Activated T-cell treated with anti-CD3 and anti-CD28 coated beads, Interleukin-2, amount 50 U/mL, for 72 hours (primary cell): Measurements from ENCODE around the gene TRIM16. TPM values are rescaled to one million over a fixed set of nuclear protein-coding genes. Genes with fewer than 3 reads are reported as not detected.
"Not testable (repeated sequence)": the region's sequence is repeated elsewhere in the genome, so short reads cannot be mapped to it uniquely, and the experiment has no call there.

Source experiments
- ATAC-seq, 2 donors: fragments of 150-1000 bp; cut with Tn5 transposase; replicated peaks in 1 of 2; 2 replicates each; pipeline ENCODE4 v1.10.0; 2021; ENCODE audit warnings: moderate library complexity in 2 of 2, mild to moderate bottlenecking in 1 of 2
- DNase-seq, 2 donors: peaks; one replicate each; pipeline ENCODE4 v3.0.0; 2021 to 2022; ENCODE audit warnings: mixed read lengths in 1 of 2
- H3K27ac Mint-ChIP-seq: one replicate; pipeline ENCODE4 v1.8.0; 2022; ENCODE audit warnings: mild to moderate bottlenecking, moderate library complexity, mixed read lengths
- H3K27me3 Mint-ChIP-seq: one replicate; pipeline ENCODE4 v1.8.0; 2022; ENCODE audit warnings: low read depth, mixed read lengths
- H3K36me3 Mint-ChIP-seq, 2 donors: one replicate each; pipeline ENCODE4 v1.8.0; 2022; ENCODE audit warnings: mixed read lengths in 2 of 2, mild to moderate bottlenecking in 1 of 2; ENCODE audit not compliant: insufficient read depth in 2 of 2
- H3K4me1 Mint-ChIP-seq: one replicate; pipeline ENCODE4 v1.8.0; 2022; ENCODE audit warnings: low read depth, mixed read lengths
- H3K4me3 Mint-ChIP-seq, 2 donors: one replicate each; pipeline ENCODE4 v1.8.0; 2022; ENCODE audit warnings: mild to moderate bottlenecking in 2 of 2, mixed read lengths in 2 of 2, moderate library complexity in 2 of 2
- H3K9me3 Mint-ChIP-seq, 2 donors: one replicate each; pipeline ENCODE4 v1.8.0; 2022; ENCODE audit warnings: mixed read lengths in 2 of 2
- total RNA-seq, 2 donors: library from RNA; stranded (reverse); gene quantifications; one replicate each; pipeline ENCODE4 v1.2.3, GENCODE V29; 2022

The TRIM16 gene
- total RNA-seq, 2 donors from 2014 or later, result 20.8 to 23.7 TPM

DNA sequence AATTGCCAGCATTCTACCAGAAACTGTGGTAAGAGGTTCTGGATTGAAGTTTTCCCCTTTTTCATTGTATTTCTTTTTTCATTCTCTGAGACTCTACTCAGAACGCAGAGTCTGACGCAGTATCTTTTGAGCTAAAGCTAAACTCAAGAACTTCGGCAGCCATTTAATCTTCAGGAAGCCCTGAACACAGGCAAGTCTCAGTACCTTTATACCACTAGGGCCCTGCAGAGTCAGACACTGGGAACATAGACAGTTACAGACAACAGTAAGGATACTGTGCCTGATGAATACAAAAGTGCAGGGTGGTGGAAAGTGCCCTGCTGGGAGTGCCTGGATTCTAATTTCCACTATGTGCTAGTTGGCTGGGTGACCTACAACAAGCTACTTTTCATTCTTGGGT lies 976 bp downstream of the TRIM16 start:
- not testable (repeated sequence) for H3K27me3 Mint-ChIP-seq, ATAC-seq, DNase-seq, H3K9me3 Mint-ChIP-seq, H3K36me3 Mint-ChIP-seq
- Mint-ChIP-seq H3K27ac (peak overlapping the region; percentile 95), H3K4me1 (peaks cover 29% of the 10 kb centered on the region), H3K4me3 (peak overlapping the region; percentile 92 to 96)

DNA sequence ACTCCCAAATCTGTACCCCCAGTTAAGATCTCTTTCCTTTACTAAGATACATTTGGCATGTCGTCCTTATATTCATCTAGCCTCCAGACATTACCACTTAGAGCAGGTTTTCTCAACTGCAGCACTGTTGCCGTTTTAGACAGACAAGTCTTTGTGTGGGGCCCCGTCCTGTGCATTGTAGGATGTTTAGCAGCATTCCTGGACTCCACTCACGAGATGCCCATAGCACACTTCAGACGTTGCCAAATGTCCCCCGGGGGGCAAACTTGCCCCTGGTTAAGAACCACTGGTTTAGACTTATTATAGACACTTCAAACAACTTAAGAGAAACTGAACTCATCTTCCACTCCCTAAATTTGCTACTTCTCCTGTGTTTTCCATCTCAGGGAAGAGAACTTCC lies 8.1 kb downstream of the TRIM16 start:
- not testable (repeated sequence) for H3K27me3 Mint-ChIP-seq, DNase-seq, H3K27ac Mint-ChIP-seq, ATAC-seq, H3K36me3 Mint-ChIP-seq, H3K9me3 Mint-ChIP-seq, H3K4me1 Mint-ChIP-seq, H3K4me3 Mint-ChIP-seq

- not testable (repeated sequence) for H3K27ac Mint-ChIP-seq, H3K27me3 Mint-ChIP-seq, H3K4me1 Mint-ChIP-seq, DNase-seq, H3K4me3 Mint-ChIP-seq, H3K36me3 Mint-ChIP-seq, ATAC-seq, H3K9me3 Mint-ChIP-seq
These were observed 9.5 kb downstream of the TRIM16 start for GRCh38 chr17:15674640-15675039.

DNA sequence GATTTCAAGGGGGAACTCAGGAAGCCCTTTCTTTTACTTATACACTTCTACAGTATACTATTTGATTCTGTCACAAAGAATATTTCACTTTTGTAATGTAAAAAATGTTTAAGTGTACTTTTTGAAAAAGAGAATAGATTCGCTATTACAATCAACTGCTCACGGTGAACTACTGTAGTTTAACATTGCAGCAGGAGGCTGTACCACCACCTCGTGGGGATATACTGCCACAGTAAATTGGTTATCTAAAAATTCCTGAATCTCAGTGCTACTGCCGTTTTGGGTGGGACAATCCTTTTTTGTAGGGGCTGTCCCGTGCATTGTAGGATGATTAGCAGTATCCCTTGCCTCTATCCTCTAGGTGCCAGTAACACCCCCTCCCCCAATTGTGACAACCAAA lies 14.6 kb downstream of the TRIM16 start:
- H3K4me3 Mint-ChIP-seq, H3K4me1 Mint-ChIP-seq, H3K27ac Mint-ChIP-seq, DNase-seq, H3K9me3 Mint-ChIP-seq, ATAC-seq, H3K27me3 Mint-ChIP-seq: not testable (repeated sequence)
- H3K36me3 Mint-ChIP-seq, result peaks cover 3 to 12% of the 10 kb centered on the region in 2 donors

GRCh38 chr17:15663691-15664090 lies 20.4 kb downstream of the TRIM16 start:
- Mint-ChIP-seq H3K36me3 (peaks cover 4 to 14% of the 10 kb centered on the region in 2 donors), H3K27me3 (no peaks in the 10 kb centered on the region), H3K4me1 (no peaks in the 10 kb centered on the region), H3K4me3 (no peak overlapping the region), H3K9me3 (no peaks in the 10 kb centered on the region), H3K27ac (peak overlapping the region; percentile 42)
- DNase-seq (no peak), ATAC-seq (no peak)

GRCh38 chr17:15663176-15663575 lies 20.9 kb downstream of the TRIM16 start:
- no peaks in the 10 kb centered on the region for H3K27me3 Mint-ChIP-seq
- ATAC-seq (no peak), DNase-seq (no peak)
- peaks cover 4 to 10% of the 10 kb centered on the region in 2 donors for H3K36me3 Mint-ChIP-seq
- H3K4me3 Mint-ChIP-seq, result no peak overlapping the region
- no peak overlapping the region for H3K27ac Mint-ChIP-seq
- no peaks in the 10 kb centered on the region for H3K4me1 Mint-ChIP-seq
- no peaks in the 10 kb centered on the region for H3K9me3 Mint-ChIP-seq

DNA sequence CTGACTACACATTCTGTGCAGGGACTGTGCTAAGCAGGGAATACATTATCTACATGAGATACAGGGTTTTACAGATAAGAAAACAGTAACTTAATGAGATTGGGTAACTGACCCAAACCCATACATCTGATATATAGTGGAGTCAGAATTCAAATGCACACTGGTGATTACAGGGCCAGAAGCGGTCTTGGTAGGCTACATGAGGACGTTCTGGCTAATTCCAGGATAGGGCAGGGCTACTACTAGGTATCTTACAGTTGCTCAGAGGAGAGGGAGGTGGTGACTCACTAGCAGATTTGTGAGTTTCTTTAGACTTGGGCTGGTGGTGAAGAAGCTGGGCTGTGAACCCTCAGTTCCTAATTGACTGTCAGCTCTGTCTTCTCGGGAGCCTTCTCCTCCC lies 21.4 kb downstream of the TRIM16 start:
- ATAC-seq (no peak), DNase-seq (no peak)
- H3K4me3 Mint-ChIP-seq, result no peak overlapping the region
- peaks cover 4 to 7% of the 10 kb centered on the region in 2 donors for H3K36me3 Mint-ChIP-seq
- H3K4me1 Mint-ChIP-seq, result no peaks in the 10 kb centered on the region
- no peaks in the 10 kb centered on the region for H3K27me3 Mint-ChIP-seq
- no peaks in the 10 kb centered on the region for H3K9me3 Mint-ChIP-seq
- H3K27ac Mint-ChIP-seq, result no peak overlapping the region

DNA sequence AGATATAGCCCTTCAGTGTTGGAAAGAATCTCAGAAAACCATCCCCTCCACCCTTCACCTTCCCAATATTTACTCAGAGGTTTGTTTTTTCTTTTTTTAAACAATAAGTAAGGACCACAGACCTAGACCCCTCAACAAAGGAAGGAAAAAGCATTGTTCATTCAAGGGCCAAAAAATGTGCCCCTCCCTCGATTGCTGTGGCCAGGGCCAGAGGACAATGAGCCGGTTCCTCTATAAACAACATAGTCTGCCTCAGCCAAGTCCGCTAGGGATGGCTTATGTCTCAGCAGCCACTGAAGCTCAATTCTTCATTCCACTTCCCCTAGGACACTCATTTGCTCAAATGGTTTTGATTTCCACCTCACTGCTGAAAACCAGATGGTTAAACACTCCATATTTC lies 24.0 kb downstream of the TRIM16 start:
- peaks cover 3 to 4% of the 10 kb centered on the region in 2 donors for H3K36me3 Mint-ChIP-seq
- H3K27me3 Mint-ChIP-seq, result no peaks in the 10 kb centered on the region
- DNase-seq (no peak), ATAC-seq (no peak)
- no peak overlapping the region for H3K4me3 Mint-ChIP-seq
- H3K27ac Mint-ChIP-seq, result no peak overlapping the region
- no peaks in the 10 kb centered on the region for H3K4me1 Mint-ChIP-seq
- no peaks in the 10 kb centered on the region for H3K9me3 Mint-ChIP-seq

GRCh38 chr17:15659663-15660062 lies 24.4 kb downstream of the TRIM16 start:
- H3K9me3 Mint-ChIP-seq, result no peaks in the 10 kb centered on the region
- no peak overlapping the region for H3K4me3 Mint-ChIP-seq
- ATAC-seq, result no peak
- no peaks in the 10 kb centered on the region for H3K4me1 Mint-ChIP-seq
- H3K36me3 Mint-ChIP-seq, result peaks cover 3 to 4% of the 10 kb centered on the region in 2 donors
- no peak for DNase-seq
- H3K27ac Mint-ChIP-seq, result no peak overlapping the region
- no peaks in the 10 kb centered on the region for H3K27me3 Mint-ChIP-seq

- DNase-seq (no peak), ATAC-seq (no peak)
- Mint-ChIP-seq H3K9me3 (no peaks in the 10 kb centered on the region), H3K27ac (no peak overlapping the region), H3K36me3 (peaks cover 3 to 4% of the 10 kb centered on the region in 2 donors), H3K4me3 (no peak overlapping the region), H3K27me3 (no peaks in the 10 kb centered on the region), H3K4me1 (no peaks in the 10 kb centered on the region)
These were observed 24.9 kb downstream of the TRIM16 start for GRCh38 chr17:15659236-15659635.

DNA sequence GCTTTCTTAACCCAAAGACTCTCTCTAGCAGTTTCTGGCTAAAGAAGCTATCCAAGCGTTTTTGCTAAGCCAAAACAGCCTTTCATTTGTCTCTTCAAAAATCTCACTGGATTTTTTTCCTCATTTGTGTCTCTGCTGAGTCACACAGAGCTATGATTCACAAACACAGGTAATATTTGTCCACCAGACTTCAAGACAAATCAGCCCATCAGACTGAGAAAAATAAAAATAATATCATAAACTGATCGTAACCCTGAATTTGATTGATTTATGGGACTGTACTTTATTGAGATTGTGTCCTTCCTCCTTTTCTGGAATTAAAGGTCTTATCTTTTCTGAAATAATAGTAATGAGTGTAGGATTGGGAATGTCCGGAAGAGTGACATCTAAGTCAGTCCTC lies 25.8 kb downstream of the TRIM16 start:
- DNase-seq (no peak), ATAC-seq (no peak)
- H3K9me3 Mint-ChIP-seq, result no peaks in the 10 kb centered on the region
- no peak overlapping the region for H3K27ac Mint-ChIP-seq
- H3K4me3 Mint-ChIP-seq, result no peak overlapping the region
- H3K27me3 Mint-ChIP-seq, result no peaks in the 10 kb centered on the region
- H3K36me3 Mint-ChIP-seq, result no peaks in the 10 kb centered on the region
- H3K4me1 Mint-ChIP-seq, result no peaks in the 10 kb centered on the region

DNA sequence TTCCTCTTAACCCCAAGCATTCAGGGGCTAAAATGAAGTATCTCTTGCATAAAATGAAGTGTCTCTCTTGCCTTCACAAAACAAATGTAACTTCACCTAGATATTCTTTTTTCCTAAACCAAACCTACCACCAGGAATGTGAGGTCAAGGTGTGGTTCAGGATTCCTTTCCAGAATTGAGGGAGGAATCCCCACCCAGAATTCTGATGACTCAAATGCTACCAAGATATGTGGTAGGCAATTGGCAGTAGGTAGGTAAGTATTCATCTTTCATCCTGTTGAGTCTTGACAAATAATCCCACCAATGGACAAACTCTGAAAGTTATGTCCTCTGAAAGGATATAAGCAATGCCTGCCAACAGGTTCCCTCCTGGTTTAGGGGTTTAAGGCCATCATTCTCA lies 26.2 kb downstream of the TRIM16 start:
- no peak for DNase-seq
- Mint-ChIP-seq H3K36me3 (peaks cover 0 to 2% of the 10 kb centered on the region in 2 donors), H3K4me1 (no peaks in the 10 kb centered on the region), H3K27me3 (no peaks in the 10 kb centered on the region), H3K9me3 (no peaks in the 10 kb centered on the region), H3K27ac (no peak overlapping the region), H3K4me3 (no peak overlapping the region)
- ATAC-seq, result no peak

DNA sequence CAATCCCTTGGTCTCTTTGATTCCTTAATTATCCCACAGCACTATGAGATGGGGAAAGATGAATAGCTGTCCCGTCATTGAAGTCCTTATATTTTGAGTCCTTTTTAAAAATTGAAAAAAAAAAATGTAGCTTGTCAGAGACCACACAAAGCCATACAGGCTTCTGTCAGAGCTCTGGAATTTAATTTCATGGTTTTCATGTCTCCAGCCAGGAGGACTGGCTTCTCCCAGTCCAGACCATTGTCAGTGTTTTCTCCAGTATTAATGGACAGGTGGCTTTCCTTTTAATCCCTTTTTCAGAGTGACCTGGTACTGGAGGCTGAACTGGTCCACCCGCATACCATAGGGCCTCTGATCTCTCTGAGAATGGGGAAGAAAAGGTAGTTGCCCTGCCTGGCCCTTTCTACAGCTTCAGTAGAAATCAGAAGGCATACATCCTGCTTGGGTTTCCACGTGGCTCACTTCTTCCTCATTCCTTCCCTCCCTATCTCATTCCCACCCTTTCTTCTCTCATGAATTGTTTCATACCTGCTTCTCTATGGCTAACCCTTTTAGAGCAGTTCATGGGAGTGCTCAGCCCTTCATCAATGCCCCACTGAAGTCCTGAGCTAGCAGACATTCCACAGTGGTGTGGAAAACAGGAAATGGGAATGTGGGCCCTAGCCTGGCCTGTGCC lies 29.1 kb downstream of the TRIM16 start:
- H3K27me3 Mint-ChIP-seq, result no peaks in the 10 kb centered on the region
- peaks cover 7% of the 10 kb centered on the region for H3K4me1 Mint-ChIP-seq
- no peak overlapping the region for H3K27ac Mint-ChIP-seq
- H3K4me3 Mint-ChIP-seq, result no peak overlapping the region
- H3K9me3 Mint-ChIP-seq, result no peaks in the 10 kb centered on the region
- DNase-seq (no peak), ATAC-seq (no peak)
- H3K36me3 Mint-ChIP-seq, result peaks cover 0 to 2% of the 10 kb centered on the region in 2 donors

DNA sequence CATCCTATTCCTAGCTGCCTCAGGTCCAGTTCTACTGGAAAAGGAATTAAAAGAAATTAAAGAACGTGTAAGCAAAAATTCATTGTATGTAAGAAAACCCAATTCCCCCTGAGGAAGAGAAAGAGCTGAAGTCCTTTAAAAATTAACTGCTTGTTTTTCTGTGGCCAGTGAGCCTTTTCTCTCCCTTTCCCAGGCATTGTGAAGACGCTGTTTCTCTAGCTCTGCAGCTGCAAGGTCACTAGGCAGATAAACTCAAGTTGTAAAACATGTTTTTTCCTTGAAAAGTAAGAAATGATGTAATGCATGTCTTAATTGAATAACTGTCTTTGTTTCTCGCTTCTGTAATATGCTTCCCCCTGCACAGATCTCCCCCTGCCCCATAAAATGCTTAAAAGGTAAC lies 29.7 kb downstream of the TRIM16 start:
- H3K27ac Mint-ChIP-seq, H3K4me3 Mint-ChIP-seq, H3K27me3 Mint-ChIP-seq, H3K4me1 Mint-ChIP-seq, ATAC-seq, H3K9me3 Mint-ChIP-seq, H3K36me3 Mint-ChIP-seq, DNase-seq: not testable (repeated sequence)
